ENCODE results near the gene CHST6. TPM values are rescaled to one million over a fixed set of nuclear protein-coding genes. Genes with fewer than 3 reads are reported as not detected.

Gene CHST6
- total and polyA plus RNA-seq, 2 of the 8 experiments (the other 6 are each of a cell fraction or from before 2014, with no cell fraction given), result 18.2 to 25.4 TPM

GRCh38 chr16:75423723-75424104 lies 71.5 kb downstream of the CHST6 start:
- Histone ChIP-seq H3K36me3 (ENCODE audit: control insufficient read depth in 2 of 4, insufficient read depth in 4 of 4, low read length in 3 of 4) (no peaks in the 10 kb centered on the region), H3K4me1 (replicated peaks in 1 of 4; ENCODE audit: control insufficient read depth in 3 of 4, insufficient read depth in 4 of 4, low read length in 3 of 4) (peaks cover 0 to 8% (median 2%) of the 10 kb centered on the region in 4 experiments; a peak in 3 of 7 replicates), H2AK5ac (ENCODE audit: low read depth, low read length) (no peak overlapping the region), H3K79me2 (ENCODE audit: control insufficient read depth in 1 of 2, insufficient read depth in 2 of 2, low read length in 2 of 2) (peaks cover 6 to 91% of the 10 kb centered on the region in 2 experiments; a peak in 3 of 4 replicates), H3K4ac (replicated peaks; ENCODE audit: insufficient read length, low read depth, low read length) (no peak overlapping the region), H4K20me1 (replicated peaks in 1 of 2; ENCODE audit: control insufficient read depth in 1 of 2, insufficient read depth in 2 of 2, low read length in 2 of 2) (peaks cover 2 to 4% of the 10 kb centered on the region in 2 experiments), H2BK5ac (ENCODE audit: low read depth, low read length) (no peak overlapping the region), H3K9ac (replicated peaks in 1 of 4; ENCODE audit: extremely low read depth in 1 of 4, low read depth in 3 of 4, low read length in 3 of 4) (no peak overlapping the region), H2BK120ac (replicated peaks; ENCODE audit: low read depth, low read length) (no peak overlapping the region), H3K14ac (ENCODE audit: insufficient read length) (no peak overlapping the region), H4K5ac (ENCODE audit: insufficient read length, low read depth, low read length) (no peak overlapping the region), H3K4me2 (ENCODE audit: insufficient read depth in 1 of 2, low read depth in 2 of 2, low read length in 2 of 2) (no peak overlapping the region), H2BK12ac (ENCODE audit: low read depth, low read length) (no peak overlapping the region), H2AFZ (ENCODE audit: low read length) (no peak overlapping the region), H3K4me3 (ENCODE audit: extremely low read depth in 1 of 4, insufficient read depth in 2 of 4, low read depth in 3 of 4, low read length in 4 of 4) (no peak overlapping the region), H3K56ac (replicated peaks; ENCODE audit: insufficient read length, low read depth, low read length) (no peak overlapping the region), H4K91ac (replicated peaks; ENCODE audit: insufficient read length, low read length) (no peak overlapping the region), H4K8ac (ENCODE audit: extremely low read depth, insufficient read depth, low read length) (no peak overlapping the region), H3K27me3 (replicated peaks in 1 of 4; ENCODE audit: control insufficient read depth in 3 of 4, extremely low read depth in 1 of 4, insufficient read depth in 3 of 4, low read length in 3 of 4) (no peaks in the 10 kb centered on the region), H3K9me3 (ENCODE audit: insufficient read depth in 2 of 2, low read depth in 1 of 2, low read length in 1 of 2) (no peaks in the 10 kb centered on the region), H2BK15ac (ENCODE audit: low read length) (no peak overlapping the region), H3K79me1 (ENCODE audit: low read depth, low read length) (peaks cover 4% of the 10 kb centered on the region), H3K27ac (ENCODE audit: low read depth, low read length) (no peak overlapping the region), H2BK20ac (ENCODE audit: low read length) (no peak overlapping the region), H3K18ac (ENCODE audit: extremely low read depth, low read length) (no peak overlapping the region), H3K23ac (ENCODE audit: insufficient read length) (no peak overlapping the region), H3K23me2 (ENCODE audit: low read depth, low read length) (no peaks in the 10 kb centered on the region)
- ChIA-PET CTCF (ENCODE audit: partially characterized antibody) (interaction anchor here (0.9 to 1.1 kb wide), 3 partner anchors 10 to 49 kb away, joined by 3 to 4 read pairs (median 3); partner anchors contain the start of gene CFDP1), POLR2A (ENCODE audit: partially characterized antibody) (interaction anchor here (1.7 to 3.9 kb wide), 2 partner anchors 10 to 11 kb away, joined by 4 to 34 read pairs; partner anchors contain the start of gene CFDP1)
- FAIRE-seq, result no peak
- WGBS, 2 experiments (ENCODE audit: extremely low coverage in 1 of 2, insufficient coverage in 1 of 2, insufficient read length in 1 of 2, insufficient replicate concordance in 2 of 2, low coverage in 1 of 2, low lambda C conversion rate in 2 of 2, missing lambda C conversion rate in 1 of 2), result 83% methylated on average over 4 of the region's 4 CpGs; no CpG with 5 or more reads in 1 of the 2 experiments
- DNase-seq (ENCODE audit: low read depth in 1 of 2, low spot score in 2 of 2), result no peak
- TF ChIP-seq USF2 (IDR thresholded peaks at IDR 0.05; ENCODE audit: low read length), result no peak
- no peak for TF ChIP-seq CBX5 (IDR thresholded peaks at IDR 0.05; ENCODE audit: low read depth, low read length)
- no peak for TF ChIP-seq FOSL1 (IDR thresholded peaks at IDR 0.05; ENCODE audit: insufficient read depth, low read depth, low read length)
- TF ChIP-seq RNF2 (IDR thresholded peaks at IDR 0.05; ENCODE audit: borderline replicate concordance, low read depth, low read length, missing control alignments, poor library complexity, severe bottlenecking), result no peak
- TF ChIP-seq KDM1A (IDR thresholded peaks at IDR 0.05; ENCODE audit: borderline replicate concordance, low read length), result no peak
- TF ChIP-seq CTCF (IDR thresholded peaks at IDR 0.05; ENCODE audit: control extremely low read depth in 1 of 3, insufficient read depth in 1 of 3, low read depth in 1 of 3, low read length in 3 of 3), result no peak
- no peak for TF ChIP-seq BACH1 (IDR thresholded peaks at IDR 0.05; ENCODE audit: low read length)
- no peak for TF ChIP-seq EZH2 (IDR thresholded peaks at IDR 0.05; ENCODE audit: low read depth, low read length, severe bottlenecking)
- no peak for TF ChIP-seq HDAC6 (IDR thresholded peaks at IDR 0.05; ENCODE audit: low read depth, low read length)
